Ovary (tissue), 9 donors: ENCODE data around the gene RAB6B. TPM values are rescaled to one million over a fixed set of nuclear protein-coding genes. Genes with fewer than 3 reads are reported as not detected.

Source experiments
- DNase-seq, 5 donors: peaks; one replicate each; pipeline ENCODE4 v3.0.0-alpha.2; 2019 to 2020
- H3K27ac ChIP-seq, 2 donors: fragments of 200-600 bp; one replicate each; pipeline versions ENCODE4 v1.5.1 to v1.8.0; 2019 to 2022
- H3K27me3 ChIP-seq: fragments of 200-600 bp; one replicate; pipeline ENCODE4 v1.8.0; 2022
- H3K36me3 ChIP-seq: fragments of 200-600 bp; sonication (generic); one replicate; pipeline ENCODE4 v1.5.1; 2019
- H3K4me1 ChIP-seq: one replicate; pipeline ENCODE4 v1.8.1; 2013; ENCODE audit warnings: mild to moderate bottlenecking, moderate library complexity; ENCODE audit not compliant: insufficient read depth
- H3K4me3 ChIP-seq: fragments of 200-600 bp; sonication (generic); one replicate; pipeline ENCODE4 v1.5.1; 2017
- H3K9me3 ChIP-seq, 2 donors: fragments of 200-600 bp in 1 of 2; sonication (generic) in 1 of 2; one replicate each; pipeline versions ENCODE4 v1.5.1 to v1.8.1; 2013 to 2019; ENCODE audit warnings: mild to moderate bottlenecking in 1 of 2, moderate library complexity in 1 of 2
- EP300 ChIP-seq: sonication (generic); formaldehyde crosslinking; IDR thresholded peaks from one replicate; pipeline ENCODE4 v1.6.1; 2017; ENCODE audit warnings: antibody characterized with exemption
- POLR2A ChIP-seq: fragments of 450-650 bp; IDR thresholded peaks from one replicate; pipeline ENCODE4 v1.6.1; 2017; ENCODE audit warnings: antibody characterized with exemption, mild to moderate bottlenecking, moderate library complexity
- WGBS, 3 donors: extraction: QIAGEN DNeasy Blood & Tissue Kit in 1 of 3; methylation state at CpG; one replicate each; pipeline versions ENCODE4 v1.1.5 to v1.1.7; 2013 to 2017; 5-methylcytosine and 5-hydroxymethylcytosine counted together
- intact Hi-C, 4 donors: fragments of 100-400 bp; cut with DNase I; formaldehyde crosslinking; loops; one replicate each; pipeline versions ENCODE4 v1.11.0 to v1.15.1; 2022 to 2023
- polyA plus RNA-seq, 2 donors: library from polyadenylated mRNA; stranded (reverse); fragments of 200-250 nt in 1 of 2; fragments of 350-450 nt in 1 of 2; fragmentation: Illumina TruSeq in 1 of 2; extraction: RNeasy Lipid Tissue Mini Kit (QIAGEN cat#74804) in 1 of 2; gene quantifications; one replicate each; pipeline ENCODE4 v1.2.3, GENCODE V29; 2013 to 2014
- total RNA-seq, 7 donors: library from RNA; depleted of rRNA in 2 of 7; stranded (reverse); fragments of >200 nt in 2 of 7; fragmentation: NEBNext Ultra II Directional in 3 of 7; extraction: Animal tissue kit (Norgen Biotek cat#: 25700) in 3 of 7; gene quantifications; one replicate each; pipeline versions ENCODE4 v1.1.0 to v1.2.4, GENCODE V29; 2016 to 2023
- TF ChIP-seq, protein P1 (sequence below), 3 donors: fragments of 450-650 bp in 2 of 3; fragments of 200-600 bp in 1 of 3; IDR thresholded peaks; one replicate each; pipeline versions ENCODE4 v1.5.1 to v1.8.0; 2016 to 2022; ENCODE audit warnings: antibody characterized with exemption in 3 of 3, mild to moderate bottlenecking in 1 of 3
- donor health status: DM: no; HTN: no; CAD: no; lungs with moderate emphysema.
- donor health status: DM: no; HTN: no; CAD: no.
- donor health status: Bipolar disorder and iron deficiency.
- donor health status: DM: yes; HTN: yes; CAD: no.
- donor health status: DM: no; HTN: no; CAD: no.
- donor health status: DM: yes; HTN: yes; CAD: no.

Gene RAB6B
- total and polyA plus RNA-seq, 9 donors, result 0.50 to 9.1 (median 3.9) TPM

DNA sequence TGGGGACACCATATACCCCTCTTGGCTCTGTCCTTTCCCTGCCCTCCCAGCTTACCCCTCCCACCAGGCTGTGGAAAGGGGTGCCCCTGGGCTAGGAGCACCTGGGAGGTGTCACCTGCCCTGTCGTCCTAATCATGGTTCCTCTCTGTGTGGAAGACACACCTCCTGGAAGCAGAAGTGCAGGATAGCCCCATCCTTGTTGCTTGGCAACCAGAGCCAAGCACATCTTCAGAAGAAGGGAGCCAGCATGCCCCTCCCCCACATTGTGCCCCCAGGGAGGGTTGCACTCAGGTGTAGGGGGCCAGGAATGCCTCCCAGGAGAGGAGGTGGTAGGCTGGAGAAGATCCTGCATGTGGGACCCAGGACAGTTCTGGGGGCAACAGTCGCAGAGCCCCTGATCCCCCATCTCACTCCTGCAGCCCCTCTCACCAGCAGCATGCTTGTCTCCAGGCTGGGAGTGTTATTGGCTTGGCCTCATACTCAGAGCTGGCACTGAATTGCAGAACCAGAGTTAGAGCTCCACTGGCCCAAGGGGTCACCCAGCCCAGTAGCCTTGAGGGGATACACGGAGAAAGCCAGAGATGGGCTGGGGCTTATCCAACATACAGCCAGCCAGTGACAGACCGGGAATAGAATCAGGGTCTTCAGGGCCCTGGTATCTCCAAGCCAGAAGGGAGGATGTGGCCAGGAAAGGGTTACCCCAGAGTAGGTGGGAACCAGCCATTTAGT, 8.4 kb downstream of the RAB6B start:
- DNase-seq, result no peak
- Histone ChIP-seq H3K9me3 (no peaks in the 10 kb centered on the region), H3K36me3 (no peaks in the 10 kb centered on the region), H3K27ac (no peak overlapping the region), H3K27me3 (no peaks in the 10 kb centered on the region), H3K4me1 (peaks cover 3% of the 10 kb centered on the region), H3K4me3 (no peak overlapping the region)
- 54 to 80% (median 72%) methylated on average over 4 of the region's 4 CpGs for WGBS, 3 donors
- TF ChIP-seq, protein P1, sequence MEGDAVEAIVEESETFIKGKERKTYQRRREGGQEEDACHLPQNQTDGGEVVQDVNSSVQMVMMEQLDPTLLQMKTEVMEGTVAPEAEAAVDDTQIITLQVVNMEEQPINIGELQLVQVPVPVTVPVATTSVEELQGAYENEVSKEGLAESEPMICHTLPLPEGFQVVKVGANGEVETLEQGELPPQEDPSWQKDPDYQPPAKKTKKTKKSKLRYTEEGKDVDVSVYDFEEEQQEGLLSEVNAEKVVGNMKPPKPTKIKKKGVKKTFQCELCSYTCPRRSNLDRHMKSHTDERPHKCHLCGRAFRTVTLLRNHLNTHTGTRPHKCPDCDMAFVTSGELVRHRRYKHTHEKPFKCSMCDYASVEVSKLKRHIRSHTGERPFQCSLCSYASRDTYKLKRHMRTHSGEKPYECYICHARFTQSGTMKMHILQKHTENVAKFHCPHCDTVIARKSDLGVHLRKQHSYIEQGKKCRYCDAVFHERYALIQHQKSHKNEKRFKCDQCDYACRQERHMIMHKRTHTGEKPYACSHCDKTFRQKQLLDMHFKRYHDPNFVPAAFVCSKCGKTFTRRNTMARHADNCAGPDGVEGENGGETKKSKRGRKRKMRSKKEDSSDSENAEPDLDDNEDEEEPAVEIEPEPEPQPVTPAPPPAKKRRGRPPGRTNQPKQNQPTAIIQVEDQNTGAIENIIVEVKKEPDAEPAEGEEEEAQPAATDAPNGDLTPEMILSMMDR (IDR thresholded peaks at IDR 0.05), result no peak
- no peak for TF ChIP-seq EP300
- no peak for TF ChIP-seq POLR2A
- intact Hi-C loops, result no loop called here

DNA sequence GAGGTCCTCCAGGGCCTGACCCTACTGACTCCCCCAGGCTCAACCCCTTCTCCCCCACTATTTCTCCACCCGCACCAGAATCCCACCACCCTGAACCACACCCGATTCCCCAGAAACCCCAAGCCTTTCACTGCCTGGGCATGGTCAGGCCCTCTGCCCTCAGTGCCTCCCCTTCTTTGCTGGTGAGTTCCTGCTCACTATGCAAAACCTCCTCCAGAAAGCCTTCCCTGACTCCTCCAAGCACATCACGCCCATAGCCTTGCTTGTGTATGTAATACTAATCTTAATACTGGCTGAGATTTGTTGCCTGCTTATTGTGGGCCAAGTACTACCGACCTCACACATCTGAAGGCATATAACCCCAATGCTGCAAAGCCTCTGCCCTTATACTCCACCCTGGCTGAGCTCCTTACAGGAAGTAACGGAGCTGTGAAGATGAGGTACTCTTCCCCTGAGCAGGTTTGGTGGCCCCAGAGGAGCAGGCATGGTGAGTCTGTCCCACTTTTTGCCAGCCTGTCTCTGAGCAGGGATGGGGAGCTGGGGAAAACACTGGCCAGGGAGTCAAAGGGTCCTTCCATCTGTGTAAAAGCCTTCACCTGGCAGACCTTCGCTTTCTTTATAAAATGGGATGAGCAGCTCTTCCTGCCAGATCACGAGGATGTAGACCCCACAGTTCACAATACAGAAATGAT, 9.5 kb downstream of the RAB6B start:
- Histone ChIP-seq H3K36me3 (no peaks in the 10 kb centered on the region), H3K9me3 (no peaks in the 10 kb centered on the region), H3K4me3 (no peak overlapping the region), H3K4me1 (peaks cover 3% of the 10 kb centered on the region), H3K27ac (no peak overlapping the region), H3K27me3 (no peaks in the 10 kb centered on the region)
- TF ChIP-seq EP300 (no peak), POLR2A (no peak)
- TF ChIP-seq, protein P1 (IDR thresholded peaks at IDR 0.05), result no peak
- DNase-seq, result no peak
- 84 to 90% (median 87%) methylated on average over 7 of the region's 7 CpGs for WGBS, 3 donors
- intact Hi-C loops, result no loop called here

DNA sequence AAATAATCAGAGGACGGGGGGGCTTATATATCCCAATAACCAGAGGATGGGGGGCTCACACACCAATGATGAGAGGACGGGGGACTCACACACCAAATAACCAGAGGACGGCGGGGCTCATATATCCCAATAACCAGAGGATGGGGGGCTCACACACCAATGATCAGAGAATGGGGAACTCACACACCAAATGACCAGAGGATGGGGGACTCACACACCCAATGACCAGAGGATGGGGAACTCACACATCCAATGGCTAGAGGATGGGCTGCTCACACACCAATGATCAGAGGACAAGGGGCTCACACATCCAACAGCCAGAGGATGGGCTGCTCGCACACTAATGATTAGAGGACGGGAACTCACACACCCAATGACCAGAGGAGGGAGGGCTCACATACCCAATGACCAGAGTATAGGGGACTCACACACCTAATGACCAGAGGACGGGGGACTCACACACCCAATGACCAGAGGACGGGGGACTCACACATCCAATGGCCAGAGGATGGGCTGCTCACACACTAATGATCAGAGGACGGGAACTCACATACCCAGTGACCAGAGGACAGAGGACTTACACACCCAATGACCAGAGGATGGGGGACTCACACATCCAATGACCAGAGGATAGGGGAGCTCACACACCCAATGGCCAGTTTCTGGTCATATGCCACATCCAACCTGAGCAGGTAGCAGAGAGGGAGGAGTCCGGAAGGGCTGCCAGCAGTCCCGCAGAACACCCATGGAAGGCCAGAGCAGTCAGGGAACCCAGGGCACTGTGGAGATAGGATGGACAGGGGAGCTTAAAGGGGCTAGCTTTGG, 10.6 kb downstream of the RAB6B start:
- Histone ChIP-seq H3K4me1 (peaks cover 3% of the 10 kb centered on the region), H3K36me3 (no peaks in the 10 kb centered on the region), H3K9me3 (no peaks in the 10 kb centered on the region), H3K27ac (no peak overlapping the region), H3K27me3 (no peaks in the 10 kb centered on the region), H3K4me3 (no peak overlapping the region)
- TF ChIP-seq EP300, result no peak
- no peak for TF ChIP-seq POLR2A
- TF ChIP-seq, protein P1 (IDR thresholded peaks at IDR 0.05), result no peak
- intact Hi-C loops, result no loop called here
- WGBS, 3 donors, result 90 to 95% (median 94%) methylated on average over 11 of the region's 11 CpGs
- DNase-seq, result no peak

DNA sequence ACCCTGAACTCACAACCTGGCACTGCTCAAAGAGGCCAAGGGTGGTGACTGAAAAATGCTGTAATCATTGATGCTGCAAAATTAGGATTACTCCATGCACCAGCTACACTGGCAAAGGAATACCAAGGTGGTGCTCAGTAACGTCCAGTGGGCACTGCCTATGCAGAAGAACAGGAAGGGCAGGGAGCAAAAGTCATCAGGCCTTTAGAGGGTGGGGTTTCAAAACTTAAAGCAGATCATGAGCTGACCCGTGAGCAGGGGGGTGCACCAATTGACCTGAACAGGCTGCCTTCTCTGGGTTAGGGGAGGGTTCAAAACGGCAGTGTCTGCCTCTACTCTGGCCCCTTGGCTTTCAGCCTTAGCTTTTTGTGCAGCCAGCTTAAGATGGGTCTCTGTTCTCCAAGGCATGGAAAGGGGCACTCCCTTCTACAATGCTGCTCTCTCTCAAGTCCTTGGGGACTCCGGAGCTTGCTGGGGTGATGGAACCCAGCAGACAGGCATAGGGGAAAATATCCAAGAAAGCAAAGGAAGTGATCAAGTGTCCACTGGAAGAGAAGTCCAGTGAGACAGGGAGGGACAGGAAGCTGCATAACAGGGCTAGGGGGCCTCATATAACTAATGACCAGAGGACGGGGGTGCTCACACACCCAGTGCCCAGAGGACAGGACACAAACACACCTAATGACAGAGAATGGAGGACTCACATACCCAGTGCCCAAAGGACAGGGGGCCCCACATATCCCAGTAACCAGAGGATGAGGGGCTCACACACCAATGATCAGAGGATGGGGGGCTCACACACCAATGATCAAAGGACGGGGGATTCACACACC, 11.4 kb downstream of the RAB6B start:
- TF ChIP-seq POLR2A (no peak), EP300 (no peak)
- TF ChIP-seq, protein P1 (IDR thresholded peaks at IDR 0.05), result no peak

More for the DNA sequence above, 11.4 kb downstream of the RAB6B start:
- no peak for DNase-seq
- peaks cover 3% of the 10 kb centered on the region for H3K4me1 ChIP-seq
- no peak overlapping the region for H3K4me3 ChIP-seq
- no peak overlapping the region for H3K27ac ChIP-seq
- no peaks in the 10 kb centered on the region for H3K27me3 ChIP-seq
- H3K36me3 ChIP-seq, result no peaks in the 10 kb centered on the region
- intact Hi-C loops, result no loop called here
- 71 to 80% (median 77%) methylated on average over 6 of the region's 6 CpGs for WGBS, 3 donors
- H3K9me3 ChIP-seq, result no peaks in the 10 kb centered on the region
